Stomach (tissue), 9 donors: ENCODE measurements around the gene KRTAP10-6. TPM values are rescaled to one million over a fixed set of nuclear protein-coding genes. Genes with fewer than 3 reads are reported as not detected.

Experiments used
- DNase-seq, 2 donors: peaks; one replicate each; pipeline versions ENCODE4 v3.0.0 to v3.0.0-alpha.2; 2013 to 2019
- H3K27ac ChIP-seq, 5 donors: fragments of 200-600 bp in 4 of 5; sonication (generic) in 4 of 5; one replicate each; pipeline ENCODE4 v1.5.1; 2013 to 2019; ENCODE audit warnings: mild to moderate bottlenecking in 1 of 5, moderate library complexity in 1 of 5
- H3K27me3 ChIP-seq, 3 donors: fragments of 200-600 bp; sonication (generic); one replicate each; pipeline ENCODE4 v1.5.1; 2017 to 2019; ENCODE audit warnings: mixed run types in 1 of 3
- H3K36me3 ChIP-seq, 4 donors: fragments of 200-600 bp; sonication (generic); 1 replicate in 3 of 4; 2 replicates in 1 of 4; pipeline ENCODE4 v1.5.1; 2016 to 2019
- H3K4me1 ChIP-seq, 4 donors: fragments of 200-600 bp; sonication (generic); one replicate each; pipeline ENCODE4 v1.5.1; 2016 to 2019
- H3K4me3 ChIP-seq, 4 donors: fragments of 200-600 bp; sonication (generic) in 3 of 4; one replicate each; pipeline ENCODE4 v1.5.1; 2016 to 2019; ENCODE audit warnings: mild to moderate bottlenecking in 1 of 4
- H3K9me3 ChIP-seq, 4 donors: fragments of 200-600 bp; sonication (generic); one replicate each; pipeline ENCODE4 v1.5.1; 2016 to 2019
- CTCF ChIP-seq, 7 experiments: fragments of 450-650 bp in 4 of 7; fragments of 200-600 bp in 3 of 7; sonication (generic) in 3 of 7; IDR thresholded peaks; one replicate each; pipeline ENCODE4 v1.5.1; 2016 to 2019; ENCODE audit warnings: antibody characterized with exemption in 7 of 7, control low read depth in 2 of 7, mild to moderate bottlenecking in 1 of 7
- EP300 ChIP-seq: sonication (generic); formaldehyde crosslinking; IDR thresholded peaks from one replicate; pipeline ENCODE4 v1.6.1; 2017; ENCODE audit warnings: antibody characterized with exemption
- POLR2A ChIP-seq, 4 donors: fragments of 450-650 bp; IDR thresholded peaks; one replicate each; pipeline ENCODE4 v1.6.1; 2016; ENCODE audit warnings: antibody characterized with exemption in 4 of 4, control low read depth in 2 of 4, mild to moderate bottlenecking in 1 of 4, moderate library complexity in 1 of 4
- POLR2AphosphoS5 ChIP-seq, 3 donors: sonication (generic); formaldehyde crosslinking; IDR thresholded peaks; one replicate each; pipeline ENCODE4 v1.6.1; 2016; ENCODE audit warnings: antibody characterized with exemption in 3 of 3
- WGBS, 5 donors: extraction: QIAGEN DNeasy Blood & Tissue Kit in 3 of 5; methylation state at CpG; one replicate each; pipeline versions ENCODE4 v1.1.5 to v1.1.7; 2013 to 2018; 5-methylcytosine and 5-hydroxymethylcytosine counted together
- intact Hi-C: fragments of 100-400 bp; cut with DNase I; formaldehyde crosslinking; loops from one replicate; pipeline ENCODE4 v1.15.1; 2023; ENCODE audit warnings: low total_unique reads
- polyA plus RNA-seq, 3 donors: library from polyadenylated mRNA; stranded (reverse); fragments of 200-250 nt; gene quantifications; one replicate each; pipeline ENCODE4 v1.2.3, GENCODE V29; 2013
- total RNA-seq, 5 donors: library from RNA; depleted of rRNA; stranded (reverse); fragments of >200 nt; gene quantifications; one replicate each; pipeline versions ENCODE4 v1.1.0 to v1.2.3, GENCODE V29; 2014 to 2016
- donor health status: healthy with polysubstance abuse.
- donor health status: Bipolar disorder and iron deficiency.
- donor health status: healthy.

Gene KRTAP10-6
- total and polyA plus RNA-seq, 8 donors = not detected

DNA sequence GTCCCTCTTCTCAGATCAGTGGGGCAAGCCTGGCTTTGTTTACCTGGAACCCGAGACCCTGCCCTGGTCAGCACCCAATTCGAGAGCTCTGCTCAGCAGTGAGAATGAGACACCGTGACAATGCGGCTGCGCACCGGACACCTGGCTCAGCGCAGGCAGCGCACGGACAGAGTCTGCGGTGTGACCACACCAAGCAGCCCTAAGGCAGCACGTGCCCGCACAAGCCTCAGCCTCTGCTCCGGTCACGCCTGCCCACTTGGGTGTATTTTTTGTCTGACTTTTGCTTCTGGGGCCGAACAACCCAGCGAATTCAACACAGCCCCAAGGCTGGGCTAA lies 24.3 kb upstream of the KRTAP10-6 start:
- no peaks in the 10 kb centered on the region for H3K36me3 ChIP-seq
- 70 to 83% (median 78%) methylated on average over 8 to 16 of the region's 16 CpGs for WGBS, 5 donors
- H3K27ac ChIP-seq = no peak overlapping the region
- H3K27me3 ChIP-seq = peaks cover 0 to 46% (median 0%) of the 10 kb centered on the region in 3 donors
- no peak for DNase-seq
- H3K9me3 ChIP-seq = peaks cover 0 to 11% (median 6%) of the 10 kb centered on the region in 4 donors
- intact Hi-C loops = no loop called here
- H3K4me3 ChIP-seq = no peak overlapping the region
- no peak for TF ChIP-seq POLR2A (IDR thresholded peaks at IDR 0.05)
- TF ChIP-seq POLR2AphosphoS5 (IDR thresholded peaks at IDR 0.05) = no peak
- no peak for TF ChIP-seq CTCF (IDR thresholded peaks at IDR 0.05)
- no peak for TF ChIP-seq EP300
- H3K4me1 ChIP-seq = no peaks in the 10 kb centered on the region

DNA sequence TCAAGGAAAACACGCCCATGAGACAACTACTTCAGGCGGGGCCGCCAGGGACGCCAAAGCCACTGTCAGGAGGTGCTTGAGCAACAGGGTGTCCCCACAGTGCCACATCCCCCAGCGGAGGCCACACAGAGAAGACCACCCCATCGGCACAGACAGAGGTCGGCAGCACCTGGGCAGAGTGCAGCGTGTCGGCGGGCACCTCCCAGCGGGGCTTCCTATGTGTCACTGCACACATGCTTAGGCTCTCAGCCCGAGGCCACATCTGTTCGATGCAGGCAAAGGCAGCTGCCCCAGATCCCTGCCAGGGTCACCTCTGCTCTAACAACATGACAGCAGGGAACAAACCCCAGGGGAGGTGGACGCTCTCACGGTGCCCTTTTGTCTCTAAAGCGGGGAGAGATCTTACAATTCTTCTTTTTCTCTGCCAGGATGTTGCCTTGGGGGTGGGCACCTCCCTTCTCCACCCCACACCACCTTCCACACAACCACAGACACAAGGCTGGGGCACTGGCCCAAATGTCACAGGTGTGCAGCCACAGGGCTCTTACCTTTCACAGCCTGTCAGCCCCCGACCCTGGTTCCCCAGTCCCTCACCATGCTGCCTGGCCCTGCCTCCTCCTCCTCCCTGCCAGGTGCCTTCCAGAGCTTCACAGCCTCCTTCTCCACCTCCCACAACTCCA lies 23.7 kb upstream of the KRTAP10-6 start:
- Histone ChIP-seq H3K27ac (no peak overlapping the region), H3K36me3 (no peaks in the 10 kb centered on the region), H3K9me3 (peaks cover 0 to 15% (median 10%) of the 10 kb centered on the region in 4 donors), H3K4me1 (no peaks in the 10 kb centered on the region), H3K27me3 (peaks cover 0 to 49% (median 0%) of the 10 kb centered on the region in 3 donors), H3K4me3 (no peak overlapping the region)
- intact Hi-C loops = no loop called here
- no peak for DNase-seq
- TF ChIP-seq POLR2A (IDR thresholded peaks at IDR 0.05) (no peak), CTCF (IDR thresholded peaks at IDR 0.05) (no peak), POLR2AphosphoS5 (IDR thresholded peaks at IDR 0.05) (no peak), EP300 (no peak)
- WGBS, 5 donors = 71 to 83% (median 82%) methylated on average over 15 to 17 of the region's 17 CpGs

- no peaks in the 10 kb centered on the region for H3K36me3 ChIP-seq
- no peaks in the 10 kb centered on the region for H3K4me1 ChIP-seq
- DNase-seq = no peak
- H3K27me3 ChIP-seq = peaks cover 0 to 49% (median 0%) of the 10 kb centered on the region in 3 donors
- WGBS, 5 donors = 70 to 83% (median 79%) methylated on average over 8 of the region's 8 CpGs
- H3K4me3 ChIP-seq = no peak overlapping the region
- intact Hi-C loops = no loop called here
- H3K27ac ChIP-seq = no peak overlapping the region
- peaks cover under 1 to 21% (median 14%) of the 10 kb centered on the region in 4 donors for H3K9me3 ChIP-seq
- TF ChIP-seq CTCF (IDR thresholded peaks at IDR 0.05) = no peak
- TF ChIP-seq EP300 = no peak
Measured at GRCh38 chr21:44615466-44615865, 23.2 kb upstream of the KRTAP10-6 start.

DNA sequence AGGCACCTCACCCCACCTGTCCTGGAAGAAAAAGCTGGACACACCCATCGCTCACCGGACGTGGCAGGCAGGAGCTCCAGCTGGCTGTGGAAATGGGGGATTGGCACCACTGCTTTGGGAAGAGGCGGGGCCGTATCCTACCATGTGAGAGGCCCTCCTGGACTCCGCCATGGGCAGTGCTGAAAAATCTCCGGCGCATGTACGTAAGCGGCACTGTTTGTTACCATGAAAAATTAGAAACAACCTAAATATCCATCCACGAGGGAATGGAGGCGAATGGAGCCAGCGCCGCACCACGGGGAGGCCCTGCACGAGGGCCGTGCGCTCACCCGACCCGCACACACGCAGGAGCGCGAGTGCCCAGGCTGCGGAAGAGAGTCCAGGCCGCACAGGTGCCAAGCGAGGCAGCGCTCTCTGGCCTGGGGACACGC lies 22.7 kb upstream of the KRTAP10-6 start:
- no peaks in the 10 kb centered on the region for H3K4me1 ChIP-seq
- 82 to 87% (median 87%) methylated on average over 28 of the region's 28 CpGs for WGBS, 5 donors
- no peak overlapping the region for H3K4me3 ChIP-seq
- intact Hi-C loops = no loop called here
- no peak overlapping the region for H3K27ac ChIP-seq
- H3K27me3 ChIP-seq = peaks cover 0 to 49% (median 0%) of the 10 kb centered on the region in 3 donors
- no peaks in the 10 kb centered on the region for H3K36me3 ChIP-seq
- TF ChIP-seq CTCF (IDR thresholded peaks at IDR 0.05) (no peak), POLR2AphosphoS5 (IDR thresholded peaks at IDR 0.05) (no peak), POLR2A (IDR thresholded peaks at IDR 0.05) (no peak), EP300 (no peak)
- DNase-seq = no peak
- peaks cover 4 to 23% (median 19%) of the 10 kb centered on the region in 4 donors for H3K9me3 ChIP-seq
